MG63 (cell line): ENCODE measurements around the gene GSTO2. TPM values are rescaled to one million over a fixed set of nuclear protein-coding genes. Genes with fewer than 3 reads are reported as not detected.

Experiments used
- DNase-seq: peaks from one replicate; pipeline ENCODE4 v3.0.0-alpha.2; 2020
- H3K27me3 ChIP-seq: fragments of 250-450 bp; sonication (Bioruptor Pico); 2 replicates; pipeline ENCODE4 v1.5.1; 2020; ENCODE audit warnings: mild to moderate bottlenecking, moderate library complexity
- H3K36me3 ChIP-seq: fragments of 250-450 bp; sonication (Bioruptor Pico); 2 replicates; pipeline ENCODE4 v1.5.1; 2020; ENCODE audit warnings: mild to moderate bottlenecking, moderate library complexity
- H3K4me3 ChIP-seq: fragments of 250-450 bp; sonication (Bioruptor Pico); 2 replicates; pipeline ENCODE4 v1.5.1; 2020; ENCODE audit warnings: mild to moderate bottlenecking, moderate library complexity
- H3K9me3 ChIP-seq: fragments of 250-450 bp; sonication (Bioruptor Pico); 2 replicates; pipeline ENCODE4 v1.5.1; 2020; ENCODE audit warnings: mild to moderate bottlenecking, moderate library complexity
- total RNA-seq: library from RNA; depleted of rRNA; stranded (reverse); fragments of >200 nt; shearing (Covaris generic); gene quantifications from 2 replicates; pipeline ENCODE4 v1.2.3, GENCODE V29; 2014; ENCODE audit warnings: low replicate concordance

Gene GSTO2
- total RNA-seq, 1 experiment from 2014 or later, result 1.8 TPM

DNA sequence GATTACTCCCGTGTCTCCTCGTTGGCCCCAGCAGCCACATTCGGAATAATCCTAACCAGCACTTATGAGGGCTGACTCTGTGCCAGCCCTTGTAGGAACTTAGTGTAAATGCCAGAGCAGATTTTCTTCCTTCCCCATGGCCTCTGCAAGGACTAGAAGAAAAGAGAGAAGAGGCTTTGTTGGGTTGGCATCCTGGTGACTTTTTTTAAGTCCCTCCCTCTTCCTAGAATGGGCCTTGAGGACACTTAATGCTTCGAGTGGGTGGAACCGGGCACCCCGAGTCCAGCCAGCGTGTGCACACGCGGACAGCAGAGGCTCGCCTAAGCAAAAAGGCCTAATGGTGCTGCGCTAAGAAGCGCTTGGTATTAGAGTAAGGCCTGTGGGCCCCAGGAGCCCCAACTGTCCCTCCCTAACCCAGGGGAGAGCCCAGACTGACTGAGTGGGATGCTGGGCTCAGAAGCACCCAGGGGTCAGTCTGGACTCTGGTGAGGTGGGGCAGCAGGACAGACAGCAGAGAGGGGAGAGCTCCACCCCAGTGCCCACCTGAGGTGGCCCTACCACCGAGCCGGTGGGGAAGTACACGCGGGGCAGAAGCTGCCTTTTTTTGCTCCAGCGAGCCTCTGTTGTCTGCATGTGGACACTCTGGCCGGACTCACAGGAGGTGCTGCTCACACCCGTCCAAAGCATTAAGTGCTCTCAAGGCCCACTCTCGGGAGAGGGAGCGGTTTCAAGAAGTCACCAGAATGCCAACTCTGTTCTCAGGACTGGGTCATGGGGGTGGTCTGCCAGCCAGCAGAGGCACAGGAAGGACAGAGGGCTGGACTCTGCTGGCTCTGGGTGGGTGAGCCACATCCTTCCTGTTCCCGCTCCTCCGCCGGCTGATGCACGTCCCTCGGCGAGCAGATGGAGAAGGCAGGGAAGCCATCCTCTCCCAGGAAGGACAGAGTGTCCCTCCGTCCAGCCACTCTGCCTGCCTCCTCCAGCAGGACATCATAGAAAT is 56.8 kb downstream of the GSTO2 start:
- Histone ChIP-seq H3K4me3 (no peak overlapping the region), H3K27me3 (no peaks in the 10 kb centered on the region), H3K9me3 (no peaks in the 10 kb centered on the region), H3K36me3 (peaks cover 43% of the 10 kb centered on the region)
- no peak for DNase-seq

DNA sequence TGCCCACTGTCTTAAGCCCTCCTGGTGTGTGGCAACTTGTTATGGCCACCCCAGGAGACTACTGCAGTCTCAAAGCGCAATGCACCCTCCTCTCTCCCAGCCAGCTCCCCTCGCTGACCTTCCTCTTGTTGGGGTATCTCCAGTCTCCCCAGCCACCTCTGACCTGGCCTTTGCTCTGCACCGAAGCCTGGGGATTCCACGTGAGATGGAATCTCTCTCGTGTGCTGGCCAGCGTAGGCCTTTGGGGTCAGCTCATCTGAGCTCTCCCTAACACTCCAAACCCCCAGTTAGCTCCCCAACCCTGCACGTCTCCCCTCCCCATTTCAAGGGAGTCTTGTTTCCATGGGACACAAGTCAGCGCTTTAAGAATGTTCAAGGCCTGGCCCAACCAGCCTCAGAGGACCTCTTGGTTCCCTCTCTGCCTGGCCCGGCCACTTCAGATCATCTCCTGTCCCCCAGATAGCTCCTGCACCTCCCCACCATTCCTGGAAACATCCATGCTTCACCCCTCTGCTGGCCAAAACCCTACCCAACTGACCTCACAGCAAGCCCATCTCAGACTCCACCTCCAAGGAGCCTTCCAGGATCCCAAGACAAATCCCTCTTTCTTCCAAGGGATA is 58.1 kb downstream of the GSTO2 start:
- no peaks in the 10 kb centered on the region for H3K27me3 ChIP-seq
- DNase-seq, result no peak
- H3K4me3 ChIP-seq, result no peak overlapping the region
- peaks cover 38% of the 10 kb centered on the region for H3K36me3 ChIP-seq
- no peaks in the 10 kb centered on the region for H3K9me3 ChIP-seq

DNA sequence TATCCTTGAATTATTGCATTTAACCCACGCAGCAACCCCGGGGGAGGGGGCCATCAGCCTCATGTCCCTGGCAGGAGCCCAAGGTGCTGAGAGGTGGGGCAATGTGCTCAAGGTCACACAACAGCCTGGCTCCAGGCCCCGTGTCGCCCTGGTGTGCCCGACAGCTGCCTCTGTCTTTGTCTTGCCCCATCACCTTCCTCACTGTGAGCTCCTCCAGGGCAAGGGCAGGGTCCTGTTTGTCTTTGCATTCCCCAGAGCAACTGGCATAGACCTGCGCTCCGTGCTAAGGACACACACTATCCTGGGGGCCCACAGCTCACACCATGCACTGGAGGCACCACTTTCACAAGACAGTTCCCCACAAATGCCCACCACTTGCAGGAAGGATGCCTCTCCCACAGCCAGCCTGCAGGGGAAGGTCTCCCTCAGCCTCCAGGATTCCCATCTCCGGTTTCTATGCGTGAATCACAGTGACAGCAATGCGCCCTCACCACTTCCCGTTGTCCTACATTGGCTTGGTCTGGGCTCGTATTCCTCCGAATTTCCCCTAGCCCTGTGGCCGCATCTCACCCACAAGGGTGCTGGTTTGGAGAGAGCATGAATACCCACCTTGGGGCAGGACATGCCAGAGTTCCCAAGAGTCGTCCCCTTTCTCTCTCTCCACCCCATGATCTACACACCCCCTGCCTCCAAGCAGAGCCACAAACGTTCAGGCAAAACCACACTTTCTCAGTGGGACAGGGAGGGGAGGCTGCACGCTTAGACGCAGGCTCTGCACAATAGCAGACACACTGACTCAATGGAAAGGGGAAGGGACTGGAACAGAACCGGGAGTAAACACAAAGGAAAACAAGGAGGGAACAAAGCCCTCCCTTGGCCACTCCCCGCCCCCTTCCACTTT is 59.0 kb downstream of the GSTO2 start:
- no peaks in the 10 kb centered on the region for H3K27me3 ChIP-seq
- H3K36me3 ChIP-seq, result peaks cover 37% of the 10 kb centered on the region
- no peaks in the 10 kb centered on the region for H3K9me3 ChIP-seq
- DNase-seq, result peak; percentile 69
- H3K4me3 ChIP-seq, result peak overlapping the region; percentile 13

DNA sequence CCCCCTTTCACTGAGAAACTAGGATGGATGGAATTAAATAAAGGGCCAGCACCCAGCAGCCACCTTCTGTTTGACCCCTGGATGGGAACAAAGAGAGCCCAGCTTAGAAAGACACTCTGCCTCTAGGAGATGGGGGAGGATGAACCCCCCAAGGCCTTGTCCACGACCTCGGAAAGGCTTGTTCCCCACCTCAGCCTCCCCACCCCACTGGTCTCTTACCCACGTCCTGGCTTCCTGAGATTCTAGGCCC is 59.6 kb downstream of the GSTO2 start:
- H3K4me3 ChIP-seq, result peak overlapping the region; percentile 13
- H3K9me3 ChIP-seq, result no peaks in the 10 kb centered on the region
- no peak for DNase-seq
- no peaks in the 10 kb centered on the region for H3K27me3 ChIP-seq
- H3K36me3 ChIP-seq, result peaks cover 35% of the 10 kb centered on the region

DNA sequence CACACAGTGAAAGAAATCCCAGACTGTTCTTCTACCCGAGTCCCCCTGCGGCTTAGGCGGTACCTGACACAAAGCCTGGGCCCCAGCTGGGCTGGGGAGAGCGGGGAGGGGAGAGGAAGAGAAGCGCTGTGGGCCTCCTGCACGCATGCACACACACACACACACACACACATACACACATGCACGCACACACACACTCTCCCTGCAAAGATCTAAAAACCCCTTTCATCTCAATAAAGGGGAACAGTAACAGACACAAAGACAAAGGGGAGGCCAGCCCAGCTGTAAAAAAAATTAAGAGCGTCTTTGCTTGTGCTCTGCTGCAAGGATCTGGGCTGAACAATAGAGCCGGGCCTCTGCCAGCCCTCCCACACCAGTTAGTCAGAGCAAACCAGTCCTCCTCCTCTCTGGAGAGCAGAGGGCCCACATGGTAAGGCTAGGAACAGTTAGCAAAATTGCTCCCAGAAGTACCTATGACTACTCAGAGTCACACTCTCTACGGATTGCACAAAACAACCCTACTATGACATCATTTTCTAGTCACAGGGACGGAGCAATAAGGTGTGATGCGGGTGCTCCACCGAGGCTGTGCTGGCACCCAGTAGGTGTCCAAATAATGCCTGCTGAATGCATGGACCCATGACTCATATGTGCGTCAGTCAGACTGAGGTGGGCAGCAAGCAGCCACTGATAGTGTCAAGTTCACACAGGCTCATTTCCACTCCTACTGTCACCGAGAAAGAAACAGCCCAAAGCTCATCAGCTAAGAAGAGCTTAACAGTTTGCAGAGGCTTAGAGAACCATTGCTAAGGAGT is 60.1 kb downstream of the GSTO2 start:
- no peaks in the 10 kb centered on the region for H3K27me3 ChIP-seq
- peak; percentile 95 for DNase-seq
- H3K4me3 ChIP-seq, result peak overlapping the region; percentile 13
- peaks cover 35% of the 10 kb centered on the region for H3K36me3 ChIP-seq
- no peaks in the 10 kb centered on the region for H3K9me3 ChIP-seq

DNA sequence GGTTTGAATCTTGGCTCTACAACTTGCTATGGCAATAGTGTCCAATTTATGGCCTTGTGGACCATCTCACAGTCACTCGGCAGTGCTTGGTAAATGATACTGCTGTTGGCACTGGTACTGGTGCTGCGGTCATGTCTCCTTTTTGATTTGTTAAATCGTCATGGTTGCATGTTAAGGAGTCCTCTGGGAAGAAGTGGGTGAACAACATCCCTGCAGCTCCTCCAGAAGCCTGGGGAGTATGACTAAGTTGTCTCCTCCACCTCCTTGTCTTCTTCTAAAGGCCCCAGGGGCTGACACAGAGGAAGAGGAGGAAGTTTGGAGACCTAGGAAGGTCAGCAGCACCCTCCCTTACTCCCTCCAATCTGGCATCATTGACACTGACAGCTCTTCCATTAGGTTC is 60.8 kb downstream of the GSTO2 start:
- no peak overlapping the region for H3K4me3 ChIP-seq
- peak; percentile 89 for DNase-seq
- no peaks in the 10 kb centered on the region for H3K27me3 ChIP-seq
- peaks cover 40% of the 10 kb centered on the region for H3K36me3 ChIP-seq
- H3K9me3 ChIP-seq, result no peaks in the 10 kb centered on the region

DNA sequence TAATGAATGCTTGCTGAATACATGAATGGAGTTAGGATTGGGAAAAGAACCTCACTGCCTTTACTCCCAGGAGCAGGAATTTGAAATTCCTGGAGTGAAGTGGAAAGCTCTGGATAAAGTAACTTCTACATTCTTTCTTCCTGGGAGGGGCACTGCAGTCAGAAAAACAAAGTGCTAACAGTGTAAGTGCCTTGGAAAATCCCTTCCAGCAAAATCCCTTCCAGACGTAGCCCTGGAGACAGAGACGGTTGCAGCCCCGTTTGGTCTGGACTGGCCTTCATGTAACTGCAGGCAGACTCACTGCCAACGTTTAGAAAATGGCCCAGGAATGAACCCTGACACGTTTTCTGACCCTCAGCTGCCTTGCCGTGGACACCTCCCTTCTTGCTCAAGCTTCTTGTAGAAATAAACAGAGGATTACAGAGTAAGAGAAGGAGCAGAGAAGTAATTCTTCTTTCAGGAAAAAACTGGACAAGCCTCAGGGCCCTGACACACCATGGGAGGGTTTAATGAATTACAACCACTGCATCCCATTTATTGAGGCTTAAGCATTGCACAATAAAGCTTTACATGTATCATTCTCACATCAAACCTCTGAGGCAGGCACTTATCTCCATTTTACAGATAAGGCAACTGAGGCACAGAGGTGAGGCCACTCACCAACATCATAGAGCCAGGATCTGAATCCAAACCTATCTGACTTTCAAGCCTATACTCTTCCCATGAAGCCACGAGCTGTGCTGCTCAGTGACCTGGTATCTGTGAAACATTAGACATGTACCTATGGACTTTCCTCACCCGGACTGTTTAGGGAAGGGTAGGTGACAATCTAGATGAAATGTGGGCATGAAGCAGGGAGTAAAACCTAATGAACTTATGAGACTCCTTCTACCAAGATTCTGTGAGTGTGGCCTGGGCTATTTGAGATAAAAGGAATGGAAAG is 61.5 kb downstream of the GSTO2 start:
- Histone ChIP-seq H3K36me3 (peaks cover 44% of the 10 kb centered on the region), H3K9me3 (no peaks in the 10 kb centered on the region), H3K27me3 (no peaks in the 10 kb centered on the region), H3K4me3 (no peak overlapping the region)
- peak; percentile 92 for DNase-seq

DNA sequence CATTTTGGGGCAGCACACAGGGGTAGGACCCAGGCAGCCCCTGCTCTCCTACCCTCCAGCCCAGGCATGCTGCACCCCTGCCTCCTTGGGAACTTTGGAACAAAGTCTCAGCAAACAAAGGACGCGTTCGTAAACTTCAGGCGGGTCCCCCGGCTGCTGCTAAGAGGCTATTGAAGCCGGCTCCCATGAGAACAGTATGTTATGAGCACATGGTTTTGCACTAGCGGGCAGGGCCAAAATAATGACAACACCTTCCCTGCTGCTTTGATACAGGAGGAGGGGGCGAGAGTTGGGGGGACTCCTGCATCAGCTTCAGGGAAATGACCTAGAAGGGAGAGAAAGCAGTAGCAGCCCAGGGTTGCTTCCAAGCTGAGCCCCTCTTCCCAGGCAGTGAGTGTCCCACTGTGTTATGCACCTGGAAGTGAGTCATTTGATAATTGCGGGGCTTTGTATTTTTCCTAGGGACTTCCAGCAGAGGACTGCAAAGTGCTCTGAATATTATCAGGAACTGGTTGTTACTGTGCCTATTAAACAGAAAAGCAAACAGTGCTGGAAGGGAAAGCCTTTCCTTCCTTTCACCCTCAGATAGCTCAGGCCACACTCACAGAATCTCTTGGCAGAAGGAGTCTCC is 62.3 kb downstream of the GSTO2 start:
- Histone ChIP-seq H3K36me3 (peaks cover 39% of the 10 kb centered on the region), H3K27me3 (no peaks in the 10 kb centered on the region), H3K9me3 (no peaks in the 10 kb centered on the region), H3K4me3 (no peak overlapping the region)
- DNase-seq, result peak; percentile 46

DNA sequence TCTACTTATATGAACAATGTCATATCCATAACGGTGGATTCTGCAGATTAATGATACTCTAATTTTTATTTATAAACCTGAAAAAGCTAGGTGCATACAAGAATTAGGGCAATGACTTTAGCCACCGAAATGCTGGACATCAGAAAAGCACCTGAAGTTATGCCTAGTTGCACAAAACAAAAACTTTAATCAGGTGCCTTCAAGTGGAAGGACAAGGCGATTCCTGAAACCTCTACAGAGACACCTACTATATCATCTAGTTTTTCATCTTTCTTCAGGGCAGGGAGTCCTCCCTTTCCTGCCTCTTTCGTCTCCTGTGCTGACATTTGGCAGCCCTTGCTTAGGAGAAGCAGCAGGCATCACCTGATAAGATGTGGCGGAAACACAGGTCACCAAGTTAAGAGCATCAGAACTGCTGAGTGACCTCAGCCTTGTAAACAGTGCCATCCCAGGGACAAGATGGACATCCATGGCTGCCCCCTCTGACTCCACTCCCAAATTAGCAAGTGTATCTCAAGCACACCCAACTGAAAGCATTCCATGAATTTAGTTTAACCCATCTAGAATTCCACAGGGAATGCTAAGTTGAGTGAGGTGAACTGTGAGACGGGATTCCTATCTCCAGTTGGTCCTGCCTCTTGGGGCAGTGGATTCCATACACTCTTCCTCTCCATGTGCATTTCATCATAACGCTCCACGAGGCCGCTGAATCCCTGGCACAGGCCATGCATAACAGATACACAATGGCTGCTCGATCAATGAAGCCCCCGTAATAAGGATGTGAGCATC is 63.5 kb downstream of the GSTO2 start:
- DNase-seq, result no peak
- H3K4me3 ChIP-seq, result no peak overlapping the region
- H3K9me3 ChIP-seq, result no peaks in the 10 kb centered on the region
- no peaks in the 10 kb centered on the region for H3K27me3 ChIP-seq
- peaks cover 37% of the 10 kb centered on the region for H3K36me3 ChIP-seq

DNA sequence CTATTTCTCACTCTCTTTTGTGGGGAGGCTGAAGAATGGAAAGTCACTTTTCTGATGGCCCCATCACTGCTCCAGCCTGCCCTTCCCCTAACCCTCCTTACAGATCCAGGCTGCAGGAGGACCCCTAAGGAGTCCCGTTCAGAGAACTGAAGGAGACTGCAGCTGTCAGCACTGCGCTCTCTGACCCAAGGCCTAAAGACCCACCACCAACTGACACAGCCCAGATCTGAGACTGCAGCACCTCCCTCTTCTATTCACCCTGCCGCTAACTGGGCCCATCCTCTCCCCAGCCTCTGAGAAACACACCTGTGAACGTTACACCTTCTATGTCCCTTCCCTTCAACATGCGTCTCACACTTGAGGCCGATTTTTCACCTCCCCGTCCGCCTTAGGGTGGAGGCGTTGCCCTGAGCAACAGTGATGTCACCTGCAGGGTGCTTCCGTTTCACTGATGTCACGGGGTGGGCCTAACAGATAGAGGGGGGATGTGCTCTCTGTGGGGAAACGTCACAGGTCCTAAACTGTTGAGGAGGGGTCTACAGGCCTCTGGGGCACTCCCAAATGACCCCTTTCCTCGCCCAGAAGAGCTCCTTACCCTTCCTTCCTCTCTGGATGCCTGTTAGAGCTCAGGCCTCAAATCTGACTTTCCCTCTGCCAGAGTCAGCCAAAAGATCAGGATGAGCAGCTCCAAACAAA is 64.2 kb downstream of the GSTO2 start:
- H3K27me3 ChIP-seq, result no peaks in the 10 kb centered on the region
- H3K36me3 ChIP-seq, result peaks cover 36% of the 10 kb centered on the region
- no peak for DNase-seq
- no peak overlapping the region for H3K4me3 ChIP-seq
- H3K9me3 ChIP-seq, result no peaks in the 10 kb centered on the region

DNA sequence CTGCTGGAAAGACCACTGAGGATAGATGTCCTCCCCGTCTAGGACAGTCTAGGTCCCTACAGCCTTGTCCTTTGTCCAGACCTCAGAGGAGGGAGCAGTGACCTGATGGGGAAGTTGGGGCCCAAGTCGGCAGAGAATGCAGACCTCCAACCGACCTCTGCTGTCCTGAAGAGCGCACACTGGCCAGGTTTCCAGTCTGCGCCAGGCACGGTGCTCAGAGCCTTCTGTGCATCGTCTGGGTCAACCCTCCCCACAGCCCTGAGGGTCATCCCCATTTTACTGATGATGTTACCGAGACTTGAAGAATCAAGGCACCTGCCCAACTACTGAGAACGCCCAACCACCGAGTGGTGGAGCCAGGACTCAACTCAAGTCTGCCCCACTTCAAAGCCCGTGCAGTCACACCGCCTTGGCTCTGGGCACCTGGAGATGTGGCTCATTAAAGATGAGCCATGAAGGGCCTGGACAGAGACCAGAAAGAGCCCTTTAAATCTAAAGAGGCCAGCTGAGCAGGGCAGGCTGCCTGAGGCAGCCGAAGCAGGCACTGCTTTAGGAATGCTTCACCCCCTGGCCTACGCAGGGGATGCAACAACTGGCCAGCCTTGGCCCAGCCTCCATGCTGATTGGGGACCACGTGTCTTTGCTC is 64.9 kb downstream of the GSTO2 start:
- Histone ChIP-seq H3K36me3 (peaks cover 37% of the 10 kb centered on the region), H3K9me3 (no peaks in the 10 kb centered on the region), H3K4me3 (no peak overlapping the region), H3K27me3 (no peaks in the 10 kb centered on the region)
- no peak for DNase-seq

DNA sequence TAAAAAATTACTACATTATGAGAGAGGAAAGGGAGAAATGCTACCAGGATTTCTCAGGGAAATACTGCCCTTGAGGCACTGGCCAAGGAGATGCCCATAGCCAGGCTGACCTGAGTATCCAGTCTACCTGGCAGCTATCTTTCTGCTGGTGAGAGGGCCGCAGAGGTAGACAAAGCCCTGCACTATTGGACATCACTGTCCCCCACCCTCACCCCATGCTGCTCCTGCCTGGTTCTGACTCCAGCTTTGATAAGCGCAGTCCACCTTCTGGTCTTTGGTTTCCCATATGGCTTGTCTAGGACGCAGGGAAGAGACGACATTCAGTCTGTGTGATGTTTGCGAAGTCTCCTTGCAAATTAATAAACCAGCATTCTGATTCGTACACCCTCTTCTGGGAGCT is 65.6 kb downstream of the GSTO2 start:
- H3K36me3 ChIP-seq, result peaks cover 37% of the 10 kb centered on the region
- H3K4me3 ChIP-seq, result no peak overlapping the region
- DNase-seq, result no peak
- H3K9me3 ChIP-seq, result no peaks in the 10 kb centered on the region
- no peaks in the 10 kb centered on the region for H3K27me3 ChIP-seq

DNA sequence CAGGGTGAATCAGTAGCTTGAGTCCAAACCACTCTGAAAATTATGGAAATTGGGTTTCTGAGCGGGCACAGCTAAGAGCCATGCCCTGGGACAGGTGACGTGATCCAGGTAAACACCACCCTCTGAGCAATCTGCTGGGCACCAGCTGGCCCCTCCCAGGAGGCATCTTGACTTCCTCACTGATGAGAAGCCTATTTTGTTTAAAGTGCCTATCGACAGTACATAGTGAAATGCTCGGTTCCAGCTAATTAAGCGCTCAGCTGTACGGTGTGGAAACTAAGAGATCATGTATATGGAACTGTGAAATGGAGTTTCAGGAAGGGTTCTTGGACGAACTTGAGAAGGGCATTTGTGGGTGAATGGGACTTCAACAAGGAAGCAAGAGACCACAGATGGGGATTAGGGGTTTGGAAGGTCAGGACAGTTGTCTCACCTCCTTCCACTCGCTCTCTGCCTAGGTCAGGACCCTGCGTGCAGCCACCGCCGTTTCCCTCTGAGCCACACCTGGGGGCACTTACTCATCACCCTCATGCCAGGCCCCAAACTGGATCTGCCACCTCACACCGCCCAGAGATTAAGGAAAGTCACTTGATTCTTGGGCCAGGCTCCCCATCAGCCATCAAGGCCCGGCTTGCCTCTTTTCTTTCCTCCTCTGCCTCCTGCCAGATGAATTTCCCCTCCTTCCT is 66.1 kb downstream of the GSTO2 start:
- Histone ChIP-seq H3K27me3 (no peaks in the 10 kb centered on the region), H3K36me3 (peaks cover 37% of the 10 kb centered on the region), H3K4me3 (no peak overlapping the region), H3K9me3 (no peaks in the 10 kb centered on the region)
- DNase-seq, result no peak
